Heart right ventricle (tissue), 16 donors: ENCODE results near the gene STX18. TPM values are rescaled to one million over a fixed set of nuclear protein-coding genes. Genes with fewer than 3 reads are reported as not detected.

Experiments used
- ATAC-seq, 8 donors: fragments of 200-7000 bp; cut with Tn5 transposase; one replicate each; pipeline ENCODE4 v1.9.1; 2020; ENCODE audit warnings: mild to moderate bottlenecking in 8 of 8, moderate library complexity in 8 of 8, moderate number of reproducible peaks in 1 of 8
- DNase-seq, 2 donors: peaks; one replicate each; pipeline ENCODE4 v3.0.0-alpha.2; 2020
- H3K27ac ChIP-seq, 10 donors: fragments of 200-600 bp; sonication (generic) in 2 of 10; one replicate each; pipeline versions ENCODE4 v1.5.0 to v1.8.0; 2020 to 2022; ENCODE audit warnings: mild to moderate bottlenecking in 3 of 10
- H3K27me3 ChIP-seq, 7 donors: fragments of 200-600 bp; one replicate each; pipeline ENCODE4 v1.8.0; 2021 to 2022; ENCODE audit warnings: mild to moderate bottlenecking in 2 of 7
- H3K36me3 ChIP-seq, 9 donors: fragments of 200-600 bp; sonication (generic) in 1 of 9; one replicate each; pipeline versions ENCODE4 v1.5.0 to v1.8.0; 2020 to 2022; ENCODE audit warnings: mild to moderate bottlenecking in 2 of 9
- H3K4me1 ChIP-seq, 9 donors: fragments of 200-600 bp; sonication (generic) in 1 of 9; one replicate each; pipeline versions ENCODE4 v1.5.0 to v1.8.0; 2020 to 2022; ENCODE audit warnings: mild to moderate bottlenecking in 4 of 9
- H3K4me3 ChIP-seq, 10 donors: fragments of 200-600 bp; sonication (generic) in 2 of 10; one replicate each; pipeline versions ENCODE4 v1.5.0 to v1.8.0; 2020 to 2022; ENCODE audit warnings: mild to moderate bottlenecking in 7 of 10, moderate library complexity in 2 of 10
- H3K9me3 ChIP-seq, 11 donors: fragments of 200-600 bp in 10 of 11; sonication (generic) in 2 of 11; one replicate each; pipeline versions ENCODE4 v1.5.0 to v1.8.0; 2013 to 2022; ENCODE audit warnings: mild to moderate bottlenecking in 2 of 11, control low read depth in 1 of 11, moderate library complexity in 1 of 11
- CTCF ChIP-seq, 9 donors: fragments of 200-600 bp; sonication (generic) in 2 of 9; IDR thresholded peaks; one replicate each; pipeline versions ENCODE4 v1.5.0 to v1.8.0; 2021 to 2022; ENCODE audit warnings: antibody characterized with exemption in 9 of 9, mild to moderate bottlenecking in 5 of 9, moderate library complexity in 1 of 9
- WGBS, 2 donors: extraction: QIAGEN DNeasy Blood & Tissue Kit; methylation state at CpG; one replicate each; pipeline ENCODE4 v1.1.7; 2013; ENCODE audit warnings: inconsistent platforms in 1 of 2; 5-methylcytosine and 5-hydroxymethylcytosine counted together
- intact Hi-C, 10 donors: fragments of 100-400 bp; cut with DNase I; formaldehyde crosslinking; loops; one replicate each; pipeline versions ENCODE4 v1.11.1 to v1.14.2; 2022
- polyA plus RNA-seq, 2 donors: library from polyadenylated mRNA; stranded (reverse); fragments of 200-250 nt; gene quantifications; one replicate each; pipeline ENCODE4 v1.2.3, GENCODE V29; 2013
- total RNA-seq, 10 donors: library from RNA; stranded (reverse); fragmentation: NEBNext Ultra II Directional in 3 of 10; extraction: Animal tissue kit (Norgen Biotek cat#: 25700) in 3 of 10; gene quantifications; one replicate each; pipeline versions ENCODE4 v1.2.1 to v1.2.4, GENCODE V29; 2021 to 2023
- donor health status: Arrhythmogenic right ventricular cardiomyopathy.
- donor health status: ischemic (EF 13 %, LVEDD 7.1; RV severe dilation, severe dysfunction).
- donor health status: healthy with polysubstance abuse.
- donor health status: DM: no; HTN: yes; CAD: no.
- donor health status: DM: no; HTN: no; CAD: no.
- donor health status: ischemic (EF 25% LVEDD 6.9; RV normal size, moderate dysfunction).
- donor health status: ischemic (EF 25% LVEDD 5.7; RV mildly dilated, moderate dysfunction).
- donor health status: healthy.
- donor health status: DM: yes; HTN: yes; CAD: no.
- donor health status: Ischemic cardiomyopathy.
- donor health status: ischemic (EF 35%, LVEDD 5.7; RV mildly dilated, moderate dysfunction).
- donor health status: nonischemic (EF 11% LVEDD 7.7; RV severe dilation, severe dysfunction).
- donor health status: DM: yes; HTN: yes; CAD: no.
- donor health status: PGD.
- donor health status: ischemic (EF 29% LVEDD 5.4; RV normal size, mild dysfunction).
- donor health status: nonischemic (EF 23%, LVEDD 6.1; RV moderate dilation, normal function).

Gene STX18
- total and polyA plus RNA-seq, 12 donors = 13.5 to 24.5 (median 18.2) TPM

GRCh38 chr4:4395849-4396627, 145.8 kb downstream of the STX18 start:
- Histone ChIP-seq H3K9me3 (peaks cover 0 to 8% (median 0%) of the 10 kb centered on the region in 11 donors), H3K27me3 (peaks cover 0 to 69% (median 28%) of the 10 kb centered on the region in 7 donors), H3K27ac (no peak overlapping the region), H3K4me1 (no peaks in the 10 kb centered on the region), H3K4me3 (no peak overlapping the region), H3K36me3 (no peaks in the 10 kb centered on the region)
- 17 to 19% methylated on average over 26 of the region's 26 CpGs for WGBS, 2 donors
- intact Hi-C loops = no loop called here
- no peak for ATAC-seq
- no peak for DNase-seq
- TF ChIP-seq CTCF (IDR thresholded peaks at IDR 0.05) = no peak

- no peak overlapping the region for H3K4me3 ChIP-seq
- H3K36me3 ChIP-seq = no peaks in the 10 kb centered on the region
- no peaks in the 10 kb centered on the region for H3K4me1 ChIP-seq
- no peak for TF ChIP-seq CTCF (IDR thresholded peaks at IDR 0.05)
- WGBS, 2 donors = 63 to 77% methylated on average over 9 of the region's 9 CpGs
- H3K27me3 ChIP-seq = peaks cover 0 to 66% (median 28%) of the 10 kb centered on the region in 7 donors
- DNase-seq (no peak), ATAC-seq (no peak)
- peaks cover 0 to 7% (median 0%) of the 10 kb centered on the region in 11 donors for H3K9me3 ChIP-seq
- H3K27ac ChIP-seq = no peak overlapping the region
- intact Hi-C loops = no loop called here
These were observed 146.5 kb downstream of the STX18 start for GRCh38 chr4:4395371-4395770.

GRCh38 chr4:4394644-4395043, 147.2 kb downstream of the STX18 start:
- H3K9me3 ChIP-seq = peaks cover 0 to 1% (median 0%) of the 10 kb centered on the region in 11 donors
- intact Hi-C loops = no loop called here
- peaks cover 0 to 70% (median 32%) of the 10 kb centered on the region in 7 donors for H3K27me3 ChIP-seq
- ATAC-seq (no peak), DNase-seq (no peak)
- 73 to 75% methylated on average over 9 of the region's 9 CpGs for WGBS, 2 donors
- H3K4me1 ChIP-seq = no peaks in the 10 kb centered on the region
- no peak overlapping the region for H3K27ac ChIP-seq
- no peaks in the 10 kb centered on the region for H3K36me3 ChIP-seq
- no peak overlapping the region for H3K4me3 ChIP-seq
- TF ChIP-seq CTCF (IDR thresholded peaks at IDR 0.05) = no peak

- DNase-seq (no peak), ATAC-seq (no peak)
- Histone ChIP-seq H3K27ac (no peak overlapping the region), H3K36me3 (no peaks in the 10 kb centered on the region), H3K9me3 (no peaks in the 10 kb centered on the region), H3K27me3 (peaks cover 0 to 79% (median 48%) of the 10 kb centered on the region in 7 donors), H3K4me1 (peaks cover 0 to 15% (median 9%) of the 10 kb centered on the region in 9 donors), H3K4me3 (no peak overlapping the region)
- no peak for TF ChIP-seq CTCF (IDR thresholded peaks at IDR 0.05)
- intact Hi-C loops = no loop called here
- 87 to 88% methylated on average over 13 of the region's 13 CpGs for WGBS, 2 donors
These were observed 149.2 kb downstream of the STX18 start for GRCh38 chr4:4392501-4393183.
